Osteocyte (in vitro differentiated cells): ENCODE data around the gene TXNDC5. TPM values are rescaled to one million over a fixed set of nuclear protein-coding genes. Genes with fewer than 3 reads are reported as not detected.

Experiments
- DNase-seq: peaks from one replicate; pipeline ENCODE4 v3.0.0; 2021; ENCODE audit warnings: mixed read lengths; ENCODE audit not compliant: unreplicated experiment; ENCODE audit errors: extremely low spot score
- H3K27ac Mint-ChIP-seq: one replicate; pipeline ENCODE4 v1.8.0; 2021; ENCODE audit warnings: mild to moderate bottlenecking, mixed read lengths; ENCODE audit not compliant: unreplicated experiment
- H3K27me3 Mint-ChIP-seq: one replicate; pipeline ENCODE4 v1.8.0; 2021; ENCODE audit warnings: mixed read lengths; ENCODE audit not compliant: unreplicated experiment
- H3K36me3 Mint-ChIP-seq: one replicate; pipeline ENCODE4 v1.8.0; 2021; ENCODE audit warnings: mixed read lengths; ENCODE audit not compliant: unreplicated experiment
- H3K4me1 Mint-ChIP-seq: one replicate; pipeline ENCODE4 v1.8.0; 2021; ENCODE audit warnings: mixed read lengths; ENCODE audit not compliant: unreplicated experiment
- H3K4me3 Mint-ChIP-seq: one replicate; pipeline ENCODE4 v1.8.0; 2021; ENCODE audit warnings: mild to moderate bottlenecking, moderate library complexity, mixed read lengths; ENCODE audit not compliant: unreplicated experiment
- H3K9me3 Mint-ChIP-seq: one replicate; pipeline ENCODE4 v1.8.0; 2021; ENCODE audit warnings: mixed read lengths; ENCODE audit not compliant: unreplicated experiment
- CTCF ChIP-seq: fragments of 200-600 bp; sonication (generic); IDR thresholded peaks from 2 replicates; pipeline ENCODE4 v1.5.0; 2021; ENCODE audit warnings: antibody characterized with exemption, mild to moderate bottlenecking, moderate library complexity
- total RNA-seq: library from RNA; stranded (reverse); gene quantifications from 2 replicates; pipeline ENCODE4 v1.2.1, GENCODE V29; 2021

Gene TXNDC5
- total RNA-seq, 1 donor from 2014 or later, result 148 TPM

- TF ChIP-seq CTCF, result no peak
- DNase-seq, result no peak
- H3K4me1 Mint-ChIP-seq, result no peaks in the 10 kb centered on the region
- no peak overlapping the region for H3K27ac Mint-ChIP-seq
- H3K9me3 Mint-ChIP-seq, result no peaks in the 10 kb centered on the region
- H3K27me3 Mint-ChIP-seq, result no peaks in the 10 kb centered on the region
- H3K36me3 Mint-ChIP-seq, result no peaks in the 10 kb centered on the region
- H3K4me3 Mint-ChIP-seq, result no peak overlapping the region
Measured at GRCh38 chr6:7859591-7859990, 51.0 kb downstream of the TXNDC5 start.

- peaks cover 9% of the 10 kb centered on the region for H3K4me1 Mint-ChIP-seq
- TF ChIP-seq CTCF, result no peak
- no peaks in the 10 kb centered on the region for H3K27me3 Mint-ChIP-seq
- H3K9me3 Mint-ChIP-seq, result peaks cover 15% of the 10 kb centered on the region
- no peak overlapping the region for H3K27ac Mint-ChIP-seq
- DNase-seq, result no peak
- H3K4me3 Mint-ChIP-seq, result no peak overlapping the region
- H3K36me3 Mint-ChIP-seq, result no peaks in the 10 kb centered on the region
Measured at GRCh38 chr6:7851780-7852179, 58.8 kb downstream of the TXNDC5 start.

GRCh38 chr6:7848229-7848628 lies 62.4 kb downstream of the TXNDC5 start:
- Mint-ChIP-seq H3K4me1 (peaks cover 16% of the 10 kb centered on the region), H3K27ac (no peak overlapping the region), H3K27me3 (no peaks in the 10 kb centered on the region), H3K9me3 (peaks cover 14% of the 10 kb centered on the region), H3K36me3 (no peaks in the 10 kb centered on the region), H3K4me3 (no peak overlapping the region)
- TF ChIP-seq CTCF, result no peak
- no peak for DNase-seq

GRCh38 chr6:7846966-7847818 lies 63.4 kb downstream of the TXNDC5 start:
- no peak for DNase-seq
- peaks cover 7% of the 10 kb centered on the region for H3K9me3 Mint-ChIP-seq
- H3K27me3 Mint-ChIP-seq, result no peaks in the 10 kb centered on the region
- no peak overlapping the region for H3K4me3 Mint-ChIP-seq
- no peak for TF ChIP-seq CTCF
- H3K36me3 Mint-ChIP-seq, result no peaks in the 10 kb centered on the region
- H3K27ac Mint-ChIP-seq, result no peak overlapping the region
- H3K4me1 Mint-ChIP-seq, result peaks cover 16% of the 10 kb centered on the region

- Mint-ChIP-seq H3K9me3 (no peaks in the 10 kb centered on the region), H3K27ac (no peak overlapping the region), H3K4me3 (no peak overlapping the region), H3K36me3 (no peaks in the 10 kb centered on the region), H3K27me3 (no peaks in the 10 kb centered on the region), H3K4me1 (peaks cover 8% of the 10 kb centered on the region)
- no peak for DNase-seq
- no peak for TF ChIP-seq CTCF
Measured at GRCh38 chr6:7841781-7842468, 68.7 kb downstream of the TXNDC5 start.
